Thyroid gland (tissue), 4 donors: Measurements from ENCODE around the gene MPST.

Experiments
- POLR2A ChIP-seq, 2 donors: fragments of 450-650 bp; IDR thresholded peaks; one replicate each; pipeline ENCODE4 v1.6.1; 2017; ENCODE audit warnings: antibody characterized with exemption in 2 of 2, mild to moderate bottlenecking in 2 of 2, moderate library complexity in 1 of 2
- TF ChIP-seq, protein P1 (sequence below), 6 experiments: fragments of 200-600 bp in 3 of 6; fragments of 450-650 bp in 3 of 6; sonication (generic) in 3 of 6; IDR thresholded peaks; one replicate each; pipeline ENCODE4 v1.5.1; 2016 to 2019; ENCODE audit warnings: antibody characterized with exemption in 6 of 6, mild to moderate bottlenecking in 2 of 6, inconsistent platforms in 1 of 6, moderate library complexity in 1 of 6

DNA sequence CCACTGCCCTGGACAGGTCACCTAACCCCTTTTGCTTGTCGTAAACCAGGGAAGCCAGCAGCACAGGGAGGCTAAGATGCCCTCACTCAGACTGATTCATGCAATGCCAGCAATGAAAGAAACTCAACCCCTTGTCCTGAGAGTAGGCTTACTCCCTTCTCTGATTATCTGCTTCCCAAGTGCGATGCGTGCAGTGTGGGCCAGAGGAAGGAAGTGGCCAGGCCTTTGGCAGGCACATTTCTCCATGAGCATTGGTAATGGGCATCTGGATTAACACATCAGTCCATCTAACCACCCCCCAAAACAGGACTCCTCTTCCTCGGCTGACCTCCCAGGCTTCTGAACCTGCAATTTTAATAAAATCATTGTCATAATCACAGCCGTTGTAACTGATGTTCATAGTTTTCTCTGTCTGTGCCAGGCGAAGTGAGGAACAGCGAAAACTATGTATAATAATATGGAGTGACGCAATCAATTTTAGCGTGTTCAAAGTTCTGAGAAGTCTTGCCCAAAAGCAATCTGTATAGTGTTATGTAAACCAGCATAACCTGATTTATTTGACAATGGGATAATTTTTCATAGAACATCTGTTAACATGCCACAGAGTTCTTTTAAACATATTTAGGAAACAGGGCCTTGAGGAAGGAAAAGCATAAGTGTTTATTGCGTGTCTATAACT, 34.2 kb upstream of the MPST start:
- TF ChIP-seq, protein P1, sequence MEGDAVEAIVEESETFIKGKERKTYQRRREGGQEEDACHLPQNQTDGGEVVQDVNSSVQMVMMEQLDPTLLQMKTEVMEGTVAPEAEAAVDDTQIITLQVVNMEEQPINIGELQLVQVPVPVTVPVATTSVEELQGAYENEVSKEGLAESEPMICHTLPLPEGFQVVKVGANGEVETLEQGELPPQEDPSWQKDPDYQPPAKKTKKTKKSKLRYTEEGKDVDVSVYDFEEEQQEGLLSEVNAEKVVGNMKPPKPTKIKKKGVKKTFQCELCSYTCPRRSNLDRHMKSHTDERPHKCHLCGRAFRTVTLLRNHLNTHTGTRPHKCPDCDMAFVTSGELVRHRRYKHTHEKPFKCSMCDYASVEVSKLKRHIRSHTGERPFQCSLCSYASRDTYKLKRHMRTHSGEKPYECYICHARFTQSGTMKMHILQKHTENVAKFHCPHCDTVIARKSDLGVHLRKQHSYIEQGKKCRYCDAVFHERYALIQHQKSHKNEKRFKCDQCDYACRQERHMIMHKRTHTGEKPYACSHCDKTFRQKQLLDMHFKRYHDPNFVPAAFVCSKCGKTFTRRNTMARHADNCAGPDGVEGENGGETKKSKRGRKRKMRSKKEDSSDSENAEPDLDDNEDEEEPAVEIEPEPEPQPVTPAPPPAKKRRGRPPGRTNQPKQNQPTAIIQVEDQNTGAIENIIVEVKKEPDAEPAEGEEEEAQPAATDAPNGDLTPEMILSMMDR (IDR thresholded peaks at IDR 0.05) = no peak
- TF ChIP-seq POLR2A (IDR thresholded peaks at IDR 0.05) = no peak
